GM12892 (cell line): Measurements from ENCODE around the gene PDE4B.

ENCODE experiments used
- DNase-seq: peaks from one replicate; pipeline ENCODE4 v3.0.0; 2011; ENCODE audit not compliant: insufficient read length
- FAIRE-seq: peaks from 2 replicates; lab custom pipeline; 2011; peaks lifted over from hg19 to GRCh38; lab: Jason Lieb, UNC
- POLR2A ChIP-seq: IDR thresholded peaks from 2 replicates; pipeline ENCODE4 v1.6.1; 2011; ENCODE audit warnings: low read depth, low read length, control low read depth
- POLR2AphosphoS5 ChIP-seq: IDR thresholded peaks from 2 replicates; pipeline ENCODE4 v1.6.1; 2011; ENCODE audit warnings: low read depth, low read length, control low read depth
- TAF1 ChIP-seq: IDR thresholded peaks from 2 replicates; pipeline ENCODE4 v1.6.1; 2011; ENCODE audit warnings: low read depth, mild to moderate bottlenecking, control low read depth, low read length, borderline replicate concordance

The PDE4B gene

GRCh38 chr1:66295803-66296202 lies 503.1 kb downstream of the PDE4B start:
- TF ChIP-seq POLR2A, result no peak
- no peak for TF ChIP-seq TAF1
- TF ChIP-seq POLR2AphosphoS5, result no peak
- FAIRE-seq (peak; percentile 84), DNase-seq (no peak)

GRCh38 chr1:66296370-66296769 lies 503.7 kb downstream of the PDE4B start:
- DNase-seq (no peak), FAIRE-seq (peak; percentile 62)
- no peak for TF ChIP-seq POLR2AphosphoS5
- no peak for TF ChIP-seq POLR2A
- no peak for TF ChIP-seq TAF1

GRCh38 chr1:66296951-66297350 lies 504.3 kb downstream of the PDE4B start:
- no peak for TF ChIP-seq POLR2AphosphoS5
- TF ChIP-seq TAF1, result no peak
- TF ChIP-seq POLR2A, result no peak
- no peak for FAIRE-seq
- DNase-seq, result no peak

- no peak for FAIRE-seq
- TF ChIP-seq POLR2AphosphoS5, result no peak
- TF ChIP-seq POLR2A, result no peak
- TF ChIP-seq TAF1, result no peak
- no peak for DNase-seq
Observed at GRCh38 chr1:66298464-66298863, 505.8 kb downstream of the PDE4B start.

GRCh38 chr1:66300280-66300971 lies 507.7 kb downstream of the PDE4B start:
- FAIRE-seq (peak; percentile 85), DNase-seq (no peak)
- TF ChIP-seq POLR2A, result no peak
- TF ChIP-seq POLR2AphosphoS5, result no peak
- TF ChIP-seq TAF1, result no peak

GRCh38 chr1:66300972-66301451 lies 508.3 kb downstream of the PDE4B start:
- TF ChIP-seq TAF1, result no peak
- no peak for TF ChIP-seq POLR2AphosphoS5
- no peak for TF ChIP-seq POLR2A
- DNase-seq (no peak), FAIRE-seq (no peak)

- no peak for FAIRE-seq
Observed at GRCh38 chr1:66302184-66302742, 509.6 kb downstream of the PDE4B start.

GRCh38 chr1:66302815-66303214 lies 510.1 kb downstream of the PDE4B start:
- peak; percentile 30 for FAIRE-seq
- no peak for TF ChIP-seq POLR2A
- TF ChIP-seq POLR2AphosphoS5, result no peak
- TF ChIP-seq TAF1, result no peak
- no peak for DNase-seq

More at GRCh38 chr1:66302184-66302742, 509.6 kb downstream of the PDE4B start:
- TF ChIP-seq POLR2AphosphoS5 (no peak), POLR2A (no peak), TAF1 (no peak)
- no peak for DNase-seq

- FAIRE-seq, result no peak
- no peak for DNase-seq
- no peak for TF ChIP-seq POLR2AphosphoS5
- TF ChIP-seq POLR2A, result no peak
- no peak for TF ChIP-seq TAF1
Observed at GRCh38 chr1:66303646-66304045, 511.0 kb downstream of the PDE4B start.

- TF ChIP-seq POLR2AphosphoS5 (no peak), POLR2A (no peak), TAF1 (no peak)
Observed at GRCh38 chr1:66304128-66304527, 511.4 kb downstream of the PDE4B start.

GRCh38 chr1:66305927-66306326 lies 513.2 kb downstream of the PDE4B start:
- TF ChIP-seq TAF1, result no peak
- TF ChIP-seq POLR2A, result no peak
- TF ChIP-seq POLR2AphosphoS5, result no peak
- DNase-seq, result no peak

More at GRCh38 chr1:66304128-66304527, 511.4 kb downstream of the PDE4B start:
- DNase-seq (no peak), FAIRE-seq (no peak)

More at GRCh38 chr1:66305927-66306326, 513.2 kb downstream of the PDE4B start:
- peak; percentile 71 for FAIRE-seq
